ENCODE results near the gene LILRA2.
"Not testable (repeated sequence)": the region's sequence is repeated elsewhere in the genome, so short reads cannot be mapped to it uniquely, and the experiment has no call there.

LILRA2 gene
- total RNA-seq, result 0 to 0.24 reads per million in 2 donors

GRCh38 chr19:54573330-54573872, at the start of gene LILRA2:
Gene LILRA2, plus strand, starts transcription at chr19:54573790. Its CDS starts 89 bp downstream, at chr19:54573879.
- no peak for DNase-seq

- DNase-seq, result no peak
These were observed 48.0 kb upstream of the LILRA2 start for GRCh38 chr19:54525636-54526035.

- no peak for DNase-seq
These were observed 46.6 kb upstream of the LILRA2 start for GRCh38 chr19:54526972-54527371.

- no peak for DNase-seq
These were observed 42.7 kb upstream of the LILRA2 start for GRCh38 chr19:54530866-54531265.

GRCh38 chr19:54532528-54532927, 41.1 kb upstream of the LILRA2 start:
- DNase-seq, result no peak

DNA sequence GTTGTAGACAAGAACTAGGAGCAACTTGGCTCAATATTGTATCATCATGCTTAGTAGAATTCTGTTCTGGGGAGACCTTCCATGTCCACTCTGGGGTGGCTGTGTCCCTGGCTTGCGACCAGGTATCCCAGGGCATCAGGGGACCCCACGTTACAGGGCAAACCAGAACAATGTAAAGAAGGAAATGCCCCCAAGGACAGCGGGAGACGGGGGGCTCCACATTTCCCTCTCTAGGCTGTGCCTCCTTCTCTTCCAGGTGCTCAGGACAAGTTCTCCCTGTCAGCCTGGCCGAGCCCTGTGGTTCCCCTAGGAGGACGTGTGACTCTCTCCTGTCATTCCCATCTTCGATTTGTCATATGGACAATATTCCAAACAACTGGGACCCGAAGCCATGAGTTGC, 40.1 kb upstream of the LILRA2 start:
- no peak for DNase-seq

GRCh38 chr19:54534156-54534555, 39.4 kb upstream of the LILRA2 start:
- DNase-seq, result no peak

DNA sequence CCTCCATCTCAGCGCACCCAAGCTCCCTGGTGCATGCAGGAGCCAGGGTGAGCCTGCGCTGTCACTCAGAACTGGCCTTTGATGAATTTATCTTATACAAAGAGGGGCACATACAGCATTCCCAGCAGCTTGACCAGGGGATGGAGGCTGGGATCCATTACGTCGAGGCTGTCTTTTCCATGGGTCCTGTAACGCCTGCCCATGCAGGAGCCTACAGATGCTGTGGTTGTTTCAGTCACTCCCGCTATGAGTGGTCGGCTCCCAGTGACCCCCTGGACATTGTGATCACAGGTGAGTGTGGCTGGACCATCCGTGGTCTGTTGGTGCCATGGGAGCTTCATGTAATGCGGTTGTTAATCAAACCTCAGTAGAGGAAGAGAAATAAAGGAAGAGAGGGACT, 38.0 kb upstream of the LILRA2 start:
- DNase-seq, result no peak

DNA sequence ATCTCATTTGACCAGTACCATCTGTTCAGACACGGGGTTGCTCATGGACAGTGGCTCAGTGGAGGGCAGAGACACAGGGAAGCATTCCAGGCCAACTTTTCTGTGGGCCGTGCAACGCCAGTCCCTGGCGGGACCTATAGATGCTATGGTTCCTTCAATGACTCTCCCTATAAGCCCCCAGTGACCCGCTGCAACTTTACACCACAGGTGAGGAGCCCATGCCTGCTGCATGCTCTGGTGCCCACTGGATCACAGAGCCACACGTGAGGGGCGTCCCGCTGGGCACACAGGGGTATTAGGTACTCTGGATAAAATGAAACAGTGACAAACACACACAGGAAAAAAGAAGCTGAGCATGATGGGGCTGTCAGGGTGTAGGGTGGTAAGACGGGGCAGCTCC, 36.6 kb upstream of the LILRA2 start:
- no peak for DNase-seq

- no peak for DNase-seq
These were observed 31.9 kb upstream of the LILRA2 start for GRCh38 chr19:54541712-54542111.

DNA sequence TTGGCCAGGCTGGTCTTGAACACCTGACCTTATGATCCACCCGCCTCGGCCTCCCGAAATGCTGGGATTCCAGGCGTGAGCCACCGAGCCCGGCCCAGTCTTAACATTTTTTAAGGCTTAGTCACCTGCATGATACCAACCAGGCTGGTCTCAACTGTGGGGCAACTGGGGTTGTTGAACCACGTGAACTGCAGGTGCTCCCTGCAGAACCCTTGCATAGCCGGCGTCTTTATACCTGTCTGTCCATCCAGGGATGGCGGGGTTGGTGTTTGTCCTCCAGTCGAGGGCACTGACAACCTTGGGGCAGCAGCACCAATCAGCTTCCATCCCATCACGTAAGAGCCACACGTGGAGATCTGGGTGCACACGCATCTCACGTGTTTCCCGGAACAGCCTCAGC, 24.8 kb upstream of the LILRA2 start:
- no peak for DNase-seq

- DNase-seq, result no peak
These were observed 24.4 kb upstream of the LILRA2 start for GRCh38 chr19:54549224-54549623.

GRCh38 chr19:54551293-54551692, 22.3 kb upstream of the LILRA2 start:
- no peak for DNase-seq

DNA sequence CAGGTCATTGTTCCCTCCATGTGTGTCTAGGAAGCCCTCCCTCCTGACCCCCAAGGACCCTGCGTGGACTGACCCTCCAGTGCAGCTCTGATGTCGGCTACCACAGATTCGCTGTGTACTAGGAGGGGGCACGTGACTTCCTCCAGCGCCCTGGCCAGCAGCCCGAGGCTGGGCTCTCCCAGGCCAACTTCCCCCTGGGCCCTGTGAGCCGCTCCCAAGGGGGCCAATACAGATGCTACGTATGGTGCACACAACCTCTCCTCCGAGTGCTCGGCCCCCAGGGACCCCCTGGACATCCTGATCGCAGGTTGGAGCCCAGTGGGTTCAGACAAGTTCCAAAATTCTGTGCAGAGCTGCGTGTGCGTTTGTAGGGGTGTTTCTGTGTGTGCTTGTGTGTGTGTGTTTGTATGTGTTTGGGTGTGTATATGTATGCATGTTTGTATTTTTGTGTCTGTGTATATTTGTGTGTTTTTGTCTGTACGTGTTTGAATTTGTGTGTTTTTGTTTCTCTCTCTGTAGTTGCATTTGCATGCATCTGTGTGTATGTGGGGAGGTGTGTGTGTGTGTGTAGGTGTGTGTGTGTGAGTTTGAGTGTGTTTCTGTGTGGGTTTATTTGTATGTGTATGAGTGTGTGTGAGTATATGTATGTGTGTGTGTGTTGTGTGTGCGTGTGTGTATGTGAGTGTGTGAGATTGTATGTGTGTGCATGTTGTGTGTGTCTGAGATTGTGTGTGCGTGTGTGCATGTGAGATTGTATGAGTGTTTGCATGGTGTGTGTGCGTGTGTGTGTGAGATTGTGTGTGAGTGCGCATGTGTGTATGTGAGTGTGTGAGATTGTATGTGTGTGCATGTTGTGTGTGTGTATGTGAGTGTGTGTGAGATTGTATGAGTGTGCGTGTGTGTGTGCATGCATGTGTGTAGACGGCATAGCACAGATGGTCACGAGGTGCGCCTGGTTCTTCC, 21.4 kb upstream of the LILRA2 start:
- no peak for DNase-seq

DNA sequence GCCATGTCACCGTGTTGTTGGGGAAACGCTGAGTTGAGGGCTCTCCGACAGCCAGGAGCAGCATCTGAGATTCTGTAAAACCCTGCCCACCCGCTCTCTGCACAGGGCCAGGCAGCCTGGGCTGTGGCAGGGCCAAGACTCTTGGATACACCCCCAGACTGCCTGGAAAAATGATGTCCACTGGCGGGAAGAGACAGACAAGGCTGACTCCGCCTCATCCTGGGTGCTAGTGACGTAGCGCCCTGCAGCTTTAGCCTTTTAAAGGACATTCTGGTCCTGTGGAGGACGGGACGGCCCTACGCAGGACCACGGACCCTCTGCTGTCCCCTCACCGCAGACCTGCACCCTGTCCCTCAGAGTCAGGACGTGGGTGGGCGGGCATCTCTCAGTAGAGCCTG, 20.7 kb upstream of the LILRA2 start:
- DNase-seq, result no peak

- DNase-seq, result no peak
These were observed 19.6 kb upstream of the LILRA2 start for GRCh38 chr19:54554006-54554405.

DNA sequence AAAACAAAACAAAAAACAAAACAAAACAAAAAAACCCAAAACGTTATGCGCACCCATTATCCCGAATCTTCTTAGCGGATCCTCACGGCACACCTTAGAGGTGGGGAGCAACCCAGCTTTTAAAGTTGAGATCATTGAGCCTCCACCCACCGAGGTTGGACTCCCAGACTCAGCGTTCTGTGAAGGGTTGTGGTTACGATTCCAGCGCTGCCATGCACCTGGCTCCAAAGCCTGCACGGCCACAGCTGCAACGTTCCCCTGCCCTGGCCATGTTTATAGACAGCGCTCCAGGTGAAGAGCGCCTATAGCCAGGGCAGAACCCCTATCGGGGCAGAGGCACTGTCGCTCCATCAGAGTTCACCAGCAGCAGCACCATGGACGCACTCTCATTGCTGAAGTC, 18.7 kb upstream of the LILRA2 start:
- DNase-seq, result no peak

DNA sequence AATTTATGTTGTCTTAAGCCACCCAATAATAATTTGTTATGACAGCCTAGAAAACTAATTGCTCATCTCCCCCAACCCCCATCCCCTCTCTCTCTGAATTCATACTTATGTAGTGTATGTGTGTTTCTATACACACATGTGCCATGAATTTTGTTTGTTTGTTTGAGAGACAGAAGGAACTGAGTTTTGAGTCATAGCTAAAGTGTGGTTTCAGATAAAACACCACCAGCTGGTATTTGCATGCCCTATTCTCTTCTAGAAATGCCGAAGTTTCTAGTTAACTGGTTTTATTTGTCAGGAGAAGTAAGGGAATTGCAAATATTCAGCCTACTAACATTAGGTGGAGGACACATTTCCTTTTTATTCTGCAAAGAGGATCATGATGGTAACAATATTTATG, 17.4 kb upstream of the LILRA2 start:
- no peak for DNase-seq

GRCh38 chr19:54558339-54558738, 15.3 kb upstream of the LILRA2 start:
- DNase-seq, result no peak

DNA sequence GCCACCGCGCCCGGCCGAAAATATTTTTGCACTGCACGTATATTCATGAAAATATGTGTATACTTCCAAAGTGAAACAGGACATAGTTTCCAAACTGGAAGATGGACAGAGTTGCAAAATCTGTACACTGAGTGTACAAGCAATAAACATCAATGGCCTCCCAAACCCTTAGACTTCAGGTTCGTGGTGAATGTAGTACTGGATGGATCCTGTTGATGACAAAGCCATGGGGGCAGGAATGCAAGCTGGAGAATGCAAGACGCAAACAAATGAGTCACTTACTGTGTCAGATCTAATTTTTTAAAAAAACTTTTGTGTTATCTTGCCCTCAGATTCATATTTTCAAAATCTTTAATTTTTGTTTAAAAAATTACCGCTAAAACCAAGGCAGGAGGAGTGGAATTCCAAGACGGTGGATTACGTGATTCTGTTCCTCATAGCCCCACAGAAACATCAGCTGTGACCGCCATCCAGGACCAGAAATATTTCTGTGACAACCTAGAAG, 12.7 kb upstream of the LILRA2 start:
- DNase-seq, result no peak

GRCh38 chr19:54561840-54562239, 11.8 kb upstream of the LILRA2 start:
- DNase-seq, result no peak

DNA sequence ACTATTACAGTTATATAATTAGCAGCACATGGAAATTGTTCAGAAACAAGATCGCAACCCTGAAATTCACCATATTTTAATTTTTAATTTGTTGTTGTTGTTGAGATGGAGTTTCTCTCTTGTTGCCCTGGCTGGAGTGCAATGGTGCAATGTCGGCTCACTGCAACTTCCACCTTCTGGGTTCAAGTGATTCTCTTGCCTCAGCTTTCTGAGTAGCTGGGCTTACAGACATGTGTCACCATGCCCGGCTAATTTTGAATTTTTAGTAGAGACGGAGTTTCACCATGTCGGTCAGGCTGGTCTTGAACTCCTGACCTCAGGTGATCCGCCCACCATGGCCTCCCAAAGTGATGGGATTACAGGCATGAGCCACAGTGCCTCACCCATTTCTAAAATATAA, 10.4 kb upstream of the LILRA2 start:
- DNase-seq, result not testable (repeated sequence)

- no peak for DNase-seq
These were observed 3.3 kb upstream of the LILRA2 start for GRCh38 chr19:54570316-54570715.

Data from T-helper 9 cell (primary cell).